GM12892 (cell line): ENCODE data around the gene VWA8.
"Not testable (repeated sequence)": the region's sequence is repeated elsewhere in the genome, so short reads cannot be mapped to it uniquely, and the experiment has no call there.

Experiments used
- POLR2A ChIP-seq: IDR thresholded peaks from 2 replicates; pipeline ENCODE4 v1.6.1; 2011; ENCODE audit warnings: low read depth, low read length, control low read depth
- POLR2AphosphoS5 ChIP-seq: IDR thresholded peaks from 2 replicates; pipeline ENCODE4 v1.6.1; 2011; ENCODE audit warnings: low read depth, low read length, control low read depth
- TAF1 ChIP-seq: IDR thresholded peaks from 2 replicates; pipeline ENCODE4 v1.6.1; 2011; ENCODE audit warnings: low read depth, mild to moderate bottlenecking, control low read depth, low read length, borderline replicate concordance

DNA sequence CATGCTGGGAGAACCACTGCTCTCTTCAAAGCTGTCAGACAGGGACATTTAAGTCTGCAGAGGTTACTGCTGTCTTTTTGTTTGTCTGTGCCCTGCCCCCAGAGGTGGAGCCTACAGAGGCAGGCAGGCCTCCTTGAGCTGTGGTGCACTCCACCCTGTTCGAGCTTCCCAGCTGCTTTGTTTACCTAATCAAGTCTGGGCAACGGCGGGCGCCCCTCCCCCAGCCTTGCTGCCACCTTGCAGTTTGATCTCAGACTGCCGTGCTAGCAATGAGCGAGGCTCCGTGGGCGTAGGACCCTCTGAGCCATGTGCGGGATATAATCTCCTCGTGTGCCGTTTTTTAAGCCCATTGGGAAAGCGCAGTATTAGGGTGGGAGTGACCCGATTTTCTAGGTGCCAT lies 420.7 kb downstream of the VWA8 start:
- not testable (repeated sequence) for TF ChIP-seq TAF1, POLR2A, POLR2AphosphoS5
